ENCODE measurements around the gene EFNA1. TPM values are rescaled to one million over a fixed set of nuclear protein-coding genes. Genes with fewer than 3 reads are reported as not detected.

EFNA1 gene
- total and polyA plus RNA-seq, 2 of the 13 experiments (the other 11 are each of a cell fraction or from before 2014, with no cell fraction given): 81.8 to 874 TPM

GRCh38 chr1:155174324-155175280 lies 46.9 kb downstream of the EFNA1 start:
- TF ChIP-seq CAMTA2 (CRISPR knock-in tag; IDR thresholded peaks at IDR 0.05; ENCODE audit: borderline replicate concordance) (no peak), HOXA3 (CRISPR knock-in tag; IDR thresholded peaks at IDR 0.05) (no peak)
- Histone ChIP-seq H3K27ac (ENCODE audit: extremely low read length, insufficient read depth, low read length) (no peak overlapping the region), H3K36me3 (replicated peaks in 1 of 2; ENCODE audit: control insufficient read depth in 1 of 2, insufficient read depth in 2 of 2, low read length in 2 of 2) (peaks cover 0 to 7% of the 10 kb centered on the region in 2 experiments; a peak in 2 of 5 replicates), H3K27me3 (ENCODE audit: control insufficient read depth in 1 of 2, insufficient read depth in 2 of 2, low read length in 2 of 2) (0 out of 5 replicates have a peak, but pooled peaks cover 0 to 1% of the 10 kb centered on the region in 2 experiments), H2AFZ (ENCODE audit: low read length) (no peak overlapping the region), H4K20me1 (ENCODE audit: insufficient read depth, low read length) (no peaks in the 10 kb centered on the region), H3K79me2 (ENCODE audit: insufficient read depth, low read length) (peaks cover 10% of the 10 kb centered on the region), H3K9me3 (ENCODE audit: low read length) (no peaks in the 10 kb centered on the region), H3K9ac (ENCODE audit: insufficient read depth, low read depth, low read length) (no peak overlapping the region), H3K4me2 (ENCODE audit: low read depth, low read length) (no peak overlapping the region), H3K4me1 (ENCODE audit: insufficient read depth, low read length) (peaks cover 55% of the 10 kb centered on the region), H3K4me3 (replicated peaks in 1 of 3; ENCODE audit: insufficient read depth in 1 of 3, low read depth in 2 of 3, low read length in 3 of 3) (no peak overlapping the region)
- no TSS peak for BruUV-seq (replicated peaks)
- DNase-seq (ENCODE audit: low spot score): no peak
- 63% methylated on average over 29 of the region's 35 CpGs for WGBS (ENCODE audit: low lambda C conversion rate)
- ATAC-seq: no peak
- intact Hi-C loops (cut with micrococcal nuclease; ENCODE audit: unreplicated experiment) (no loop called here), in situ Hi-C loops (cut with HindIII; ENCODE audit: extremely low pct_ligation_motif_present, low pct_unique_long_range_greater_than_20kb) (no loop called here)
- CTCF ChIA-PET (ENCODE audit: low intra/inter-chr PET ratio, low total read pairs): no interaction called here
- FAIRE-seq: no peak
- POLR2A ChIA-PET: no interaction called here

- no peak overlapping the region for H3K9ac ChIP-seq (ENCODE audit: insufficient read depth, low read depth, low read length)
- H2AFZ ChIP-seq (ENCODE audit: low read length): no peak overlapping the region
- WGBS (ENCODE audit: low lambda C conversion rate): 78% methylated on average over 8 of the region's 12 CpGs
- in situ Hi-C loops (cut with HindIII; ENCODE audit: extremely low pct_ligation_motif_present, low pct_unique_long_range_greater_than_20kb) (no loop called here), intact Hi-C loops (cut with micrococcal nuclease; ENCODE audit: unreplicated experiment) (no loop called here)
- no TSS peak for BruUV-seq (replicated peaks)
- 0 out of 5 replicates have a peak, but pooled peaks cover 0 to 1% of the 10 kb centered on the region in 2 experiments for H3K27me3 ChIP-seq (ENCODE audit: control insufficient read depth in 1 of 2, insufficient read depth in 2 of 2, low read length in 2 of 2)
- ATAC-seq (no peak), DNase-seq (ENCODE audit: low spot score) (no peak), FAIRE-seq (no peak)
- no peak overlapping the region for H3K4me3 ChIP-seq (replicated peaks in 1 of 3; ENCODE audit: insufficient read depth in 1 of 3, low read depth in 2 of 3, low read length in 3 of 3)
- ChIA-PET CTCF (ENCODE audit: low intra/inter-chr PET ratio, low total read pairs) (no interaction called here), POLR2A (no interaction called here)
- no peak overlapping the region for H3K4me2 ChIP-seq (ENCODE audit: low read depth, low read length)
- H3K27ac ChIP-seq (ENCODE audit: extremely low read length, insufficient read depth, low read length): no peak overlapping the region
- peaks cover 55% of the 10 kb centered on the region for H3K4me1 ChIP-seq (ENCODE audit: insufficient read depth, low read length)
- H3K9me3 ChIP-seq (ENCODE audit: low read length): no peaks in the 10 kb centered on the region
- no peaks in the 10 kb centered on the region for H4K20me1 ChIP-seq (ENCODE audit: insufficient read depth, low read length)
- TF ChIP-seq GPN1 (CRISPR knock-in tag; IDR thresholded peaks at IDR 0.05; ENCODE audit: borderline replicate concordance): no peak
- peaks cover 0 to 4% of the 10 kb centered on the region in 2 experiments; a peak in 1 of 5 replicates for H3K36me3 ChIP-seq (replicated peaks in 1 of 2; ENCODE audit: control insufficient read depth in 1 of 2, insufficient read depth in 2 of 2, low read length in 2 of 2)
- peaks cover 10% of the 10 kb centered on the region for H3K79me2 ChIP-seq (ENCODE audit: insufficient read depth, low read length)
Observed at GRCh38 chr1:155175281-155175926, 47.7 kb downstream of the EFNA1 start.

Data from HepG2 (cell line).